GM12878 (cell line): ENCODE measurements around the gene ESR2. TPM values are rescaled to one million over a fixed set of nuclear protein-coding genes. Genes with fewer than 3 reads are reported as not detected.

ENCODE experiments used
- ATAC-seq: fragments of 200-7000 bp; cut with Tn5 transposase; 3 replicates; pipeline ENCODE4 v1.9.1; 2020; ENCODE audit warnings: mild to moderate bottlenecking, moderate library complexity
- BruUV-seq: library from RNA; stranded (reverse); fragments of 400-500 nt; replicated peaks from 2 replicates; lab custom pipeline; 2021; lab: Mats Ljungman, UMichigan
- CTCF ChIA-PET: fragments of 300-600 bp; sonication (Branson Sonifier 250); formaldehyde crosslinking; extraction: SDS; loops from one replicate; lab custom pipeline; 2021; ENCODE audit warnings: inconsistent platforms; lab: Yijun Ruan, JAX
- POLR2A ChIA-PET: fragments of 350-600 bp; formaldehyde crosslinking; extraction: SDS; loops from one replicate; lab custom pipeline; 2021; ENCODE audit warnings: inconsistent platforms; lab: Charles Lee
- RAD21 ChIA-PET: fragments of 300-600 bp; sonication (Branson Sonifier 250); formaldehyde crosslinking; loops from one replicate; lab custom pipeline; 2023; ENCODE audit warnings: antibody characterized with exemption; ENCODE audit not compliant: unreplicated experiment; lab: Charles Lee
- SMC1A ChIA-PET: fragments of 300-600 bp; sonication (Branson Sonifier 250); formaldehyde crosslinking; loops from one replicate; lab custom pipeline; 2023; ENCODE audit not compliant: unreplicated experiment, uncharacterized antibody; lab: Charles Lee
- DNase-seq: peaks from one replicate; pipeline ENCODE4 v3.0.0-alpha.2; 2011; ENCODE audit warnings: low read depth, low spot score
- FAIRE-seq: peaks from 3 replicates; lab custom pipeline; 2011; peaks lifted over from hg19 to GRCh38; lab: Jason Lieb, UNC
- H2AFZ ChIP-seq: 2 replicates; pipeline ENCODE4 v1.6.0; 2011; ENCODE audit warnings: low read depth, low read length, control low read depth; ENCODE audit not compliant: control insufficient read depth
- H3K27ac ChIP-seq: 2 replicates; pipeline ENCODE4 v1.5.1; 2011; ENCODE audit warnings: control low read depth; ENCODE audit not compliant: control insufficient read depth, insufficient read depth
- H3K27me3 ChIP-seq, 2 experiments: replicated peaks in 1 of 2; 2 replicates each; pipeline versions ENCODE4 v1.6.0 to v1.6.1; 2011; ENCODE audit warnings: low read length in 1 of 2; ENCODE audit not compliant: control insufficient read depth in 2 of 2, insufficient read depth in 2 of 2
- H3K36me3 ChIP-seq, 2 experiments: 2 replicates each; pipeline ENCODE4 v1.5.1; 2011; ENCODE audit warnings: low read length in 1 of 2; ENCODE audit not compliant: control insufficient read depth in 2 of 2, insufficient read depth in 2 of 2
- H3K4me1 ChIP-seq: 2 replicates; pipeline ENCODE4 v1.6.1; 2011; ENCODE audit warnings: mild to moderate bottlenecking, low read length, moderate library complexity, mixed read lengths; ENCODE audit not compliant: control insufficient read depth, insufficient read depth
- H3K4me2 ChIP-seq: 2 replicates; pipeline ENCODE4 v1.6.0; 2011; ENCODE audit warnings: control low read depth; ENCODE audit not compliant: control insufficient read depth, insufficient read depth
- H3K4me3 ChIP-seq: fragments of 200-600 bp; sonication (generic); 2 replicates; pipeline ENCODE4 v1.5.1; 2016
- H3K79me2 ChIP-seq: 2 replicates; pipeline ENCODE4 v1.6.0; 2011; ENCODE audit warnings: low read length; ENCODE audit not compliant: control insufficient read depth, insufficient read depth
- H3K9ac ChIP-seq: 2 replicates; pipeline ENCODE4 v1.8.0; 2011; ENCODE audit warnings: low read length, control low read depth, mixed read lengths; ENCODE audit not compliant: control insufficient read depth, insufficient read depth
- H3K9me3 ChIP-seq: replicated peaks from 3 replicates; pipeline ENCODE4 v1.5.1; 2011; ENCODE audit warnings: mild to moderate bottlenecking, low read length; ENCODE audit not compliant: control insufficient read depth, insufficient read depth
- H4K20me1 ChIP-seq: 2 replicates; pipeline ENCODE4 v1.6.0; 2011; ENCODE audit not compliant: control insufficient read depth, insufficient read depth
- CEBPB ChIP-seq, 2 experiments: fragments of 150-350 bp in 1 of 2; IDR thresholded peaks; 2 replicates each; pipeline ENCODE4 v1.6.1; 2012 to 2014; ENCODE audit warnings: low read depth in 2 of 2, low read length in 2 of 2, borderline replicate concordance in 1 of 2, inconsistent platforms in 1 of 2
- CHD2 ChIP-seq: IDR thresholded peaks from 2 replicates; pipeline ENCODE4 v1.6.1; 2011; ENCODE audit warnings: low read depth, low read length, improper control_type of control experiment, borderline replicate concordance
- CREM ChIP-seq: IDR thresholded peaks from 2 replicates; pipeline ENCODE4 v1.6.1; 2014; ENCODE audit warnings: antibody characterized with exemption, low read depth
- FOXK2 ChIP-seq: fragments of 450-650 bp; IDR thresholded peaks from 2 replicates; pipeline ENCODE4 v1.6.1; 2017; ENCODE audit warnings: mild to moderate bottlenecking, moderate library complexity
- HSF1 ChIP-seq: fragments of 150-350 bp; IDR thresholded peaks from 2 replicates; pipeline ENCODE4 v1.6.1; 2014; ENCODE audit warnings: mild to moderate bottlenecking, low read depth, low read length
- JUNB ChIP-seq: IDR thresholded peaks from 2 replicates; pipeline ENCODE4 v1.6.1; 2016; ENCODE audit warnings: antibody characterized with exemption, mild to moderate bottlenecking
- NBN ChIP-seq: fragments of 450-650 bp; IDR thresholded peaks from 2 replicates; pipeline ENCODE4 v1.6.1; 2016
- PKNOX1 ChIP-seq: fragments of 450-650 bp; IDR thresholded peaks from 2 replicates; pipeline ENCODE4 v1.6.1; 2016; ENCODE audit warnings: mild to moderate bottlenecking
- POU2F2 ChIP-seq: IDR thresholded peaks from 3 replicates; pipeline ENCODE4 v1.6.1; 2011; ENCODE audit warnings: low read depth, mild to moderate bottlenecking, low read length, borderline replicate concordance
- SPI1 ChIP-seq: IDR thresholded peaks from 2 replicates; pipeline ENCODE4 v1.6.1; 2011; ENCODE audit warnings: low read depth, mild to moderate bottlenecking, low read length, moderate library complexity, borderline replicate concordance; ENCODE audit not compliant: insufficient read depth
- TCF7 ChIP-seq: IDR thresholded peaks from 2 replicates; pipeline ENCODE4 v1.6.1; 2014; ENCODE audit warnings: antibody characterized with exemption, borderline replicate concordance
- ZNF274 ChIP-seq: IDR thresholded peaks from one replicate; pipeline ENCODE4 v1.8.0; 2011; ENCODE audit not compliant: insufficient read length, insufficient read depth
- WGBS: methylation state at CpG from one replicate; pipeline ENCODE4 v1.1.6; 2016; ENCODE audit warnings: low lambda C conversion rate; ENCODE audit not compliant: insufficient replicate concordance, insufficient coverage; ENCODE audit errors: missing lambda C conversion rate; 5-methylcytosine and 5-hydroxymethylcytosine counted together
- in situ Hi-C: fragments of 300-500 bp; cut with MboI; formaldehyde crosslinking; loops from 9 replicates; pipeline ENCODE4 v1.14.3; 2018; ENCODE audit warnings: mixed read lengths
- intact Hi-C: fragments of 100-400 bp; cut with micrococcal nuclease; formaldehyde crosslinking; loops from one replicate; pipeline ENCODE4 v1.14.2; 2022; ENCODE audit not compliant: unreplicated experiment
- polyA plus RNA-seq, 11 experiments: library from polyadenylated mRNA; depleted of rRNA in 4 of 11; unstranded in 6 of 11; stranded (reverse) in 5 of 11; fragments of >200 nt; fragmentation: Nextera tagmentation in 4 of 11; fragmentation: Illumina TruSeq in 1 of 11; extraction: Ambion mirVana in 4 of 11; extraction: Trizol in 1 of 11; gene quantifications; 1 replicate in 1 of 11; 2 replicates in 10 of 11; pipeline versions ENCODE4 v1.2.1 to v1.2.3, GENCODE V29; 2011 to 2016; ENCODE audit warnings: inconsistent platforms in 2 of 11, missing spikeins in 2 of 11, low read depth in 1 of 11
- total RNA-seq, 4 experiments: library from RNA; depleted of rRNA in 3 of 4; stranded (reverse); fragments of >200 nt in 3 of 4; fragmentation: Illumina TruSeq in 1 of 4; extraction: Trizol in 1 of 4; gene quantifications; 2 replicates each; pipeline versions ENCODE4 v1.2.1 to v1.2.3, GENCODE V29; 2013 to 2021
- TF ChIP-seq, protein P1 (sequence below): IDR thresholded peaks from 2 replicates; pipeline ENCODE4 v1.6.1; 2011; ENCODE audit warnings: borderline replicate concordance, low read depth, mild to moderate bottlenecking, moderate library complexity, low read length; ENCODE audit not compliant: insufficient read depth, poor library complexity, severe bottlenecking
- TF ChIP-seq, protein P2 (sequence below): IDR thresholded peaks from 2 replicates; pipeline ENCODE4 v1.6.1; 2012; ENCODE audit warnings: improper control_type of control experiment, low read depth, low read length; ENCODE audit not compliant: insufficient replicate concordance

The ESR2 gene
- total and polyA plus RNA-seq, 10 of the 15 experiments (the other 5 are each of a cell fraction or from before 2014, with no cell fraction given) = 0.29 to 2.6 (median 0.81) TPM

DNA sequence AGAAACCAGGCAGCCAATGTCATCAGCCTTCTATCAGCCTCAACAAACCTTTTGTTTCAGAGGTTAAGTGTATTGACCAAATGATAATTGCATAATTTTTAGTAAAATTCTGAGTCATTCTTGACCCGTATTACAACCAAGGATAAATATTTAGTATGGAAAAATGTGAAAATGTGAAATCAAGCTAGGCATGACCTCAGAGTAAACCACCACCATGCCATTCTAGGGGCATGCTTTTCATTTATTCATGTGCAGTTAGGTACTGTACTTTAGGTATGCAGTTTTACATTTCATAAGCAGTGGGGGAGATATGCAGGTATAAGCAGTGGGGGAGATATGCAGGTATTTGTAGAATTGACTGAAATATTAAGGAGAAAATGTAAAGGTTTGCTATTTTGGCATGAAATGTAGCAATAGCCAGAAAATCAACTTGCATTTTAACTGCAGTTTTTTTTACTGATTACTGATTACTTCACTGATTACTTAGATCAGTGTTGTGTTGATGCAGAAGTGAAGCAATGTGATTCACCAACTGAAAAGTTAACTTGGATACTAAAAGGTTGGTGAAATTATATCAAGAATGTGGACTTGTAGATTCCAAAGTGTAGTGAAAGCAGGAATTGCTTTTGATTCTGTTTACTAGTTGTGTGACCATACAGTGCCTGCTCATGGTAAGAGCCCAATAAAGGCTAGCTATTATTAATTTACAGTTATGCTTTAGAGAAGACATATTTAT, 184.2 kb downstream of the ESR2 start:
- ChIA-PET CTCF (interaction anchor here (0.6 to 0.8 kb wide), 2 partner anchors 191 to 193 kb away, joined by 3 to 4 read pairs; no protein-coding TSS in a partner anchor), SMC1A (interaction anchor here (0.8 to 1.2 kb wide), 2 partner anchors 16 to 193 kb away, joined by 3 to 5 read pairs; no protein-coding TSS in a partner anchor), POLR2A (interaction anchor here (0.6 kb wide), 2 partner anchors 42 to 385 kb away, joined by 3 to 5 read pairs; no protein-coding TSS in a partner anchor), RAD21 (interaction anchor here (0.6 to 0.7 kb wide), 2 partner anchors 41 to 498 kb away, joined by 3 to 4 read pairs; no protein-coding TSS in a partner anchor)
- H3K4me3 ChIP-seq = no peak overlapping the region
- H3K9ac ChIP-seq = no peak overlapping the region
- no peaks in the 10 kb centered on the region for H3K27me3 ChIP-seq
- whole genome bisulfite sequencing = 94% methylated on average over 1 of the region's 1 CpG
- ATAC-seq (no peak), FAIRE-seq (peak; percentile 13), DNase-seq (no peak)
- no peaks in the 10 kb centered on the region for H3K4me1 ChIP-seq
- in situ Hi-C loops = no loop called here
- intact Hi-C loops = no loop called here
- peaks cover 6 to 12% of the 10 kb centered on the region in 2 experiments for H3K36me3 ChIP-seq
- H3K9me3 ChIP-seq = no peaks in the 10 kb centered on the region
- H3K4me2 ChIP-seq = no peak overlapping the region
- BruUV-seq = no TSS peak
- H3K79me2 ChIP-seq = no peaks in the 10 kb centered on the region
- H4K20me1 ChIP-seq = no peaks in the 10 kb centered on the region
- H2AFZ ChIP-seq = no peak overlapping the region
- no peak overlapping the region for H3K27ac ChIP-seq
- TF ChIP-seq CHD2 (no peak), JUNB (no peak), FOXK2 (no peak), CREM (no peak), POU2F2 (no peak), PKNOX1 (no peak), TCF7 (no peak), ZNF274 (no peak), NBN (no peak), HSF1 (no peak), CEBPB (IDR thresholded peaks at IDR 0.05; ENCODE audit: borderline replicate concordance in 1 of 2, low read depth in 2 of 2, low read length in 2 of 2) (no peak), SPI1 (no peak)
- TF ChIP-seq, protein P1, sequence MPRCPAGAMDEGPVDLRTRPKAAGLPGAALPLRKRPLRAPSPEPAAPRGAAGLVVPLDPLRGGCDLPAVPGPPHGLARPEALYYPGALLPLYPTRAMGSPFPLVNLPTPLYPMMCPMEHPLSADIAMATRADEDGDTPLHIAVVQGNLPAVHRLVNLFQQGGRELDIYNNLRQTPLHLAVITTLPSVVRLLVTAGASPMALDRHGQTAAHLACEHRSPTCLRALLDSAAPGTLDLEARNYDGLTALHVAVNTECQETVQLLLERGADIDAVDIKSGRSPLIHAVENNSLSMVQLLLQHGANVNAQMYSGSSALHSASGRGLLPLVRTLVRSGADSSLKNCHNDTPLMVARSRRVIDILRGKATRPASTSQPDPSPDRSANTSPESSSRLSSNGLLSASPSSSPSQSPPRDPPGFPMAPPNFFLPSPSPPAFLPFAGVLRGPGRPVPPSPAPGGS = no peak
- TF ChIP-seq, protein P2, sequence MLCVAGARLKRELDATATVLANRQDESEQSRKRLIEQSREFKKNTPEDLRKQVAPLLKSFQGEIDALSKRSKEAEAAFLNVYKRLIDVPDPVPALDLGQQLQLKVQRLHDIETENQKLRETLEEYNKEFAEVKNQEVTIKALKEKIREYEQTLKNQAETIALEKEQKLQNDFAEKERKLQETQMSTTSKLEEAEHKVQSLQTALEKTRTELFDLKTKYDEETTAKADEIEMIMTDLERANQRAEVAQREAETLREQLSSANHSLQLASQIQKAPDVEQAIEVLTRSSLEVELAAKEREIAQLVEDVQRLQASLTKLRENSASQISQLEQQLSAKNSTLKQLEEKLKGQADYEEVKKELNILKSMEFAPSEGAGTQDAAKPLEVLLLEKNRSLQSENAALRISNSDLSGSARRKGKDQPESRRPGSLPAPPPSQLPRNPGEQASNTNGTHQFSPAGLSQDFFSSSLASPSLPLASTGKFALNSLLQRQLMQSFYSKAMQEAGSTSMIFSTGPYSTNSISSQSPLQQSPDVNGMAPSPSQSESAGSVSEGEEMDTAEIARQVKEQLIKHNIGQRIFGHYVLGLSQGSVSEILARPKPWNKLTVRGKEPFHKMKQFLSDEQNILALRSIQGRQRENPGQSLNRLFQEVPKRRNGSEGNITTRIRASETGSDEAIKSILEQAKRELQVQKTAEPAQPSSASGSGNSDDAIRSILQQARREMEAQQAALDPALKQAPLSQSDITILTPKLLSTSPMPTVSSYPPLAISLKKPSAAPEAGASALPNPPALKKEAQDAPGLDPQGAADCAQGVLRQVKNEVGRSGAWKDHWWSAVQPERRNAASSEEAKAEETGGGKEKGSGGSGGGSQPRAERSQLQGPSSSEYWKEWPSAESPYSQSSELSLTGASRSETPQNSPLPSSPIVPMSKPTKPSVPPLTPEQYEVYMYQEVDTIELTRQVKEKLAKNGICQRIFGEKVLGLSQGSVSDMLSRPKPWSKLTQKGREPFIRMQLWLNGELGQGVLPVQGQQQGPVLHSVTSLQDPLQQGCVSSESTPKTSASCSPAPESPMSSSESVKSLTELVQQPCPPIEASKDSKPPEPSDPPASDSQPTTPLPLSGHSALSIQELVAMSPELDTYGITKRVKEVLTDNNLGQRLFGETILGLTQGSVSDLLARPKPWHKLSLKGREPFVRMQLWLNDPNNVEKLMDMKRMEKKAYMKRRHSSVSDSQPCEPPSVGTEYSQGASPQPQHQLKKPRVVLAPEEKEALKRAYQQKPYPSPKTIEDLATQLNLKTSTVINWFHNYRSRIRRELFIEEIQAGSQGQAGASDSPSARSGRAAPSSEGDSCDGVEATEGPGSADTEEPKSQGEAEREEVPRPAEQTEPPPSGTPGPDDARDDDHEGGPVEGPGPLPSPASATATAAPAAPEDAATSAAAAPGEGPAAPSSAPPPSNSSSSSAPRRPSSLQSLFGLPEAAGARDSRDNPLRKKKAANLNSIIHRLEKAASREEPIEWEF = no peak
